Activated naive CD8-positive, alpha-beta T cell treated with anti-CD3 and anti-CD28 coated beads, Interleukin-2, amount 10 ng/mL, durations not matched to agents 7 days and 5 days (primary cell): ENCODE results near the gene HECW1. TPM values are rescaled to one million over a fixed set of nuclear protein-coding genes. Genes with fewer than 3 reads are reported as not detected.
"Not testable (repeated sequence)": the region's sequence is repeated elsewhere in the genome, so short reads cannot be mapped to it uniquely, and the experiment has no call there.

ENCODE experiments used
- ATAC-seq: fragments of 150-1000 bp; cut with Tn5 transposase; one replicate; pipeline ENCODE4 v1.10.0; 2021; ENCODE audit warnings: low read depth, moderate library complexity
- POLR2A ChIA-PET: fragments of 350-600 bp; sonication (Branson Sonifier 250); formaldehyde crosslinking; loops from one replicate; lab custom pipeline; 2021; ENCODE audit warnings: antibody characterized with exemption; lab: Charles Lee
- DNase-seq: peaks from one replicate; pipeline ENCODE4 v3.0.0; 2021
- H3K27ac Mint-ChIP-seq: one replicate; pipeline ENCODE4 v1.8.0; 2022; ENCODE audit warnings: mild to moderate bottlenecking, mixed read lengths
- H3K27me3 Mint-ChIP-seq: one replicate; pipeline ENCODE4 v1.8.0; 2022; ENCODE audit warnings: mild to moderate bottlenecking, moderate library complexity, mixed read lengths
- H3K36me3 Mint-ChIP-seq: one replicate; pipeline ENCODE4 v1.8.0; 2021; ENCODE audit warnings: mild to moderate bottlenecking, mixed read lengths
- H3K4me1 Mint-ChIP-seq: one replicate; pipeline ENCODE4 v1.8.0; 2021; ENCODE audit warnings: mixed read lengths
- H3K4me3 Mint-ChIP-seq: one replicate; pipeline ENCODE4 v1.8.0; 2022; ENCODE audit warnings: mild to moderate bottlenecking, moderate library complexity, mixed read lengths
- H3K9me3 Mint-ChIP-seq: one replicate; pipeline ENCODE4 v1.8.0; 2021; ENCODE audit warnings: mixed read lengths
- total RNA-seq, 2 experiments: library from RNA; stranded (reverse); gene quantifications; one replicate each; pipeline ENCODE4 v1.2.3, GENCODE V29; 2021

The HECW1 gene
- total RNA-seq, 2 experiments from 2014 or later = not detected

- ATAC-seq (no peak), DNase-seq (no peak)
- Mint-ChIP-seq H3K4me1 (no peaks in the 10 kb centered on the region), H3K4me3 (no peak overlapping the region), H3K9me3 (no peaks in the 10 kb centered on the region), H3K27ac (no peak overlapping the region), H3K27me3 (peaks cover 15% of the 10 kb centered on the region), H3K36me3 (no peaks in the 10 kb centered on the region)
- POLR2A ChIA-PET = no interaction called here
Measured at GRCh38 chr7:43476896-43477295, 364.4 kb downstream of the HECW1 start.

GRCh38 chr7:43479042-43479441 lies 366.6 kb downstream of the HECW1 start:
- no peak overlapping the region for H3K4me3 Mint-ChIP-seq
- POLR2A ChIA-PET = no interaction called here
- no peaks in the 10 kb centered on the region for H3K36me3 Mint-ChIP-seq
- no peaks in the 10 kb centered on the region for H3K9me3 Mint-ChIP-seq
- H3K4me1 Mint-ChIP-seq = no peaks in the 10 kb centered on the region
- DNase-seq (no peak), ATAC-seq (no peak)
- H3K27me3 Mint-ChIP-seq = peaks cover 19% of the 10 kb centered on the region
- no peak overlapping the region for H3K27ac Mint-ChIP-seq

DNA sequence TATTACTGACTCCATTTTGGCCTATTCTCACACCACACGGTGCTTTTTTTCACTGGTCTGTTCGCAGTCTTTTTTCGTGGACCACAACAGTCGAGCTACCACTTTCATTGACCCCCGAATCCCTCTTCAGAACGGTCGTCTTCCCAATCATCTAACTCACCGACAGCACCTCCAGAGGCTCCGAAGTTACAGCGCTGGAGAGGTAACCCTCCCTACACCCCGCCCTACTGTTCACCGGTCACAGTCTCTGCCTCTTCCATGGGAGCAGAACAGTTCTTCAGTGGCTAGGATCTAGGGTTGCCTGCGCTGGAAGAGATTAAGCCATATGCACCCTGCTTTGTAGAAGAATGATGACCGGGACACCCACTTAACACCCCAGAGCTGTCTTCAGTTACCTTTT lies 367.1 kb downstream of the HECW1 start:
- Mint-ChIP-seq H3K4me3 (no peak overlapping the region), H3K36me3 (no peaks in the 10 kb centered on the region), H3K27ac (no peak overlapping the region), H3K27me3 (peaks cover 19% of the 10 kb centered on the region), H3K4me1 (no peaks in the 10 kb centered on the region), H3K9me3 (no peaks in the 10 kb centered on the region)
- POLR2A ChIA-PET = no interaction called here
- DNase-seq = no peak
- no peak for ATAC-seq

GRCh38 chr7:43480581-43480980 lies 368.1 kb downstream of the HECW1 start:
- POLR2A ChIA-PET = no interaction called here
- Mint-ChIP-seq H3K4me3 (no peak overlapping the region), H3K27me3 (peaks cover 16% of the 10 kb centered on the region), H3K9me3 (no peaks in the 10 kb centered on the region), H3K4me1 (no peaks in the 10 kb centered on the region), H3K27ac (no peak overlapping the region), H3K36me3 (no peaks in the 10 kb centered on the region)
- DNase-seq (no peak), ATAC-seq (no peak)

- POLR2A ChIA-PET = no interaction called here
- ATAC-seq = no peak
- H3K27ac Mint-ChIP-seq = no peak overlapping the region
Measured at GRCh38 chr7:43481902-43482678, 369.6 kb downstream of the HECW1 start.

GRCh38 chr7:43482679-43483252 lies 370.3 kb downstream of the HECW1 start:
- POLR2A ChIA-PET = no interaction called here
- no peak overlapping the region for H3K4me3 Mint-ChIP-seq

More at GRCh38 chr7:43481902-43482678, 369.6 kb downstream of the HECW1 start:
- no peaks in the 10 kb centered on the region for H3K9me3 Mint-ChIP-seq
- peaks cover 14% of the 10 kb centered on the region for H3K27me3 Mint-ChIP-seq
- H3K4me3 Mint-ChIP-seq = no peak overlapping the region
- no peaks in the 10 kb centered on the region for H3K36me3 Mint-ChIP-seq
- H3K4me1 Mint-ChIP-seq = no peaks in the 10 kb centered on the region
- DNase-seq = no peak

DNA sequence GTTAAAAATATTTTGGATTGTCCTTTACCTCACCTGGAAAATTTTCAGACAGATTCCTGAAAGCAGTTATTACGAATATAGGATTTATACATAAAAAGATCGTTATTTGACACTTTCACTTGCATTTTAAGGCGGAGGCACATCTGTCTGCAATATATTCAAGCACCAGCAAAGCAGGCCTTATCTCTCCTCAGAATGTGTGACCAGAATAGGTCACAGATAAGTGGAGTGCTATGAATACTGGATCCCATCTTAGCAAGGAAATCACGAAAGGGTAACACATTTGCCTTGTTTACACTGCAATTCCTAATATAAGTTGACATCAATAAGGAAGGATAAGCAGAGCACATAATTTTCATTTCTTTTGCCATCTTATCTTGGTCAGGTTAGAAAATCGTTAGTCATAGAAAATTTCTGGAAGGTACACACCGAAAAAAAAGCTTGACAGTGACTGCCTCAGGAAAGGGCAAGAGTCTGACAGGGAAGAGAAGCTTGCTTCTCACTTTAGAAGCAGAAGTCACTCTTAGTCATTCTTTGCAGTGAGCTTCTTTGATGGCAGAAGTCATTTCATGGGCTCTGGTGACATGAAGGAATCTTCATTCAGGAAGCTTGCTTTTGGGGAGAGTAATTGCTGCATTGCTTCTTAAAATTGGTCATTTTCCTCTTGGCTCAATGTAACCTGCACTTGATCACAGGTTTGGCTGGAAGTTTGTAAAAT lies 372.4 kb downstream of the HECW1 start:
- Mint-ChIP-seq H3K4me1 (peaks cover 2% of the 10 kb centered on the region), H3K4me3 (no peak overlapping the region), H3K27me3 (peaks cover 10% of the 10 kb centered on the region), H3K36me3 (no peaks in the 10 kb centered on the region), H3K27ac (no peak overlapping the region), H3K9me3 (no peaks in the 10 kb centered on the region)
- no peak for DNase-seq
- ATAC-seq = no peak
- POLR2A ChIA-PET = no interaction called here

More at GRCh38 chr7:43482679-43483252, 370.3 kb downstream of the HECW1 start:
- Mint-ChIP-seq H3K27me3 (peaks cover 10% of the 10 kb centered on the region), H3K36me3 (no peaks in the 10 kb centered on the region), H3K9me3 (no peaks in the 10 kb centered on the region), H3K27ac (no peak overlapping the region), H3K4me1 (peaks cover 1% of the 10 kb centered on the region)
- no peak for ATAC-seq
- no peak for DNase-seq

GRCh38 chr7:43485580-43485979 lies 373.1 kb downstream of the HECW1 start:
- POLR2A ChIA-PET = no interaction called here
- DNase-seq = no peak
- peaks cover 2% of the 10 kb centered on the region for H3K4me1 Mint-ChIP-seq
- H3K36me3 Mint-ChIP-seq = no peaks in the 10 kb centered on the region
- no peak overlapping the region for H3K27ac Mint-ChIP-seq
- no peak for ATAC-seq
- peaks cover 10% of the 10 kb centered on the region for H3K27me3 Mint-ChIP-seq
- no peak overlapping the region for H3K4me3 Mint-ChIP-seq
- no peaks in the 10 kb centered on the region for H3K9me3 Mint-ChIP-seq

GRCh38 chr7:43486008-43486407 lies 373.6 kb downstream of the HECW1 start:
- H3K4me3 Mint-ChIP-seq, ATAC-seq, DNase-seq, H3K9me3 Mint-ChIP-seq, POLR2A ChIA-PET, H3K27ac Mint-ChIP-seq, H3K36me3 Mint-ChIP-seq, H3K4me1 Mint-ChIP-seq: not testable (repeated sequence)
- H3K27me3 Mint-ChIP-seq = peaks cover 12% of the 10 kb centered on the region

GRCh38 chr7:43486634-43487033 lies 374.2 kb downstream of the HECW1 start:
- Mint-ChIP-seq H3K4me3 (no peak overlapping the region), H3K9me3 (no peaks in the 10 kb centered on the region), H3K36me3 (no peaks in the 10 kb centered on the region), H3K4me1 (peaks cover 2% of the 10 kb centered on the region), H3K27ac (no peak overlapping the region), H3K27me3 (peaks cover 12% of the 10 kb centered on the region)
- no peak for ATAC-seq
- no peak for DNase-seq
- POLR2A ChIA-PET = no interaction called here

- Mint-ChIP-seq H3K27ac (no peak overlapping the region), H3K4me1 (peaks cover 2% of the 10 kb centered on the region), H3K36me3 (no peaks in the 10 kb centered on the region), H3K9me3 (no peaks in the 10 kb centered on the region), H3K4me3 (no peak overlapping the region), H3K27me3 (peaks cover 11% of the 10 kb centered on the region)
- POLR2A ChIA-PET = no interaction called here
- ATAC-seq (no peak), DNase-seq (no peak)
Measured at GRCh38 chr7:43487731-43488073, 375.3 kb downstream of the HECW1 start.

DNA sequence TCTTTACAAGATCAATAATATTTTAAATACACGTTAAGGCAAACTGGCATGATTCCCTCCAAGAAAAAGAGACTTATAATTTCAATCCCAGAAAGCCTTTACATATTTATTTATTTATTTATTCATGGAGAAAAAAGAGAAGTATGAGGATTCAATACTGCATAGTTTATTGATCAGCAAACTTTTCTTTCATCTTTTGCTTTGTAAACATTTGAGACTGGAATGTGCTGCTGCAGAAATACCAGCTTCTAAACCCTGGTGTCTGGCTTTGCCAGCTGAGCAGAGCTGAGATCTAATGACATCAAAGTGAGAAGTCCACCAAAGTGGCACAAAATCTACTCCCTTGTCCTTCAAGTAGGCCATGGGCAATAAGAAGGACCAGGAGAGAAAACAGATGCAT lies 376.8 kb downstream of the HECW1 start:
- POLR2A ChIA-PET = no interaction called here
- no peak overlapping the region for H3K27ac Mint-ChIP-seq
- no peak overlapping the region for H3K4me3 Mint-ChIP-seq
- H3K36me3 Mint-ChIP-seq = no peaks in the 10 kb centered on the region
- peaks cover 14% of the 10 kb centered on the region for H3K27me3 Mint-ChIP-seq
- ATAC-seq (no peak), DNase-seq (no peak)
- no peaks in the 10 kb centered on the region for H3K9me3 Mint-ChIP-seq
- H3K4me1 Mint-ChIP-seq = peaks cover 2% of the 10 kb centered on the region

GRCh38 chr7:43490016-43490415 lies 377.6 kb downstream of the HECW1 start:
- Mint-ChIP-seq H3K4me3 (no peak overlapping the region), H3K36me3 (no peaks in the 10 kb centered on the region), H3K27me3 (peaks cover 17% of the 10 kb centered on the region), H3K27ac (no peak overlapping the region), H3K4me1 (peaks cover 2% of the 10 kb centered on the region), H3K9me3 (no peaks in the 10 kb centered on the region)
- no peak for ATAC-seq
- no peak for DNase-seq
- POLR2A ChIA-PET = no interaction called here

- peaks cover 18% of the 10 kb centered on the region for H3K27me3 Mint-ChIP-seq
- DNase-seq (no peak), ATAC-seq (no peak)
- H3K4me1 Mint-ChIP-seq = peaks cover 2% of the 10 kb centered on the region
- POLR2A ChIA-PET = no interaction called here
- no peak overlapping the region for H3K27ac Mint-ChIP-seq
- H3K36me3 Mint-ChIP-seq = no peaks in the 10 kb centered on the region
- H3K9me3 Mint-ChIP-seq = no peaks in the 10 kb centered on the region
- no peak overlapping the region for H3K4me3 Mint-ChIP-seq
Measured at GRCh38 chr7:43491123-43491522, 378.7 kb downstream of the HECW1 start.
